ENCODE data around the gene MAP3K20. TPM values are rescaled to one million over a fixed set of nuclear protein-coding genes. Genes with fewer than 3 reads are reported as not detected.

The MAP3K20 gene
- total RNA-seq, 1 experiment from 2014 or later: 150 TPM

DNA sequence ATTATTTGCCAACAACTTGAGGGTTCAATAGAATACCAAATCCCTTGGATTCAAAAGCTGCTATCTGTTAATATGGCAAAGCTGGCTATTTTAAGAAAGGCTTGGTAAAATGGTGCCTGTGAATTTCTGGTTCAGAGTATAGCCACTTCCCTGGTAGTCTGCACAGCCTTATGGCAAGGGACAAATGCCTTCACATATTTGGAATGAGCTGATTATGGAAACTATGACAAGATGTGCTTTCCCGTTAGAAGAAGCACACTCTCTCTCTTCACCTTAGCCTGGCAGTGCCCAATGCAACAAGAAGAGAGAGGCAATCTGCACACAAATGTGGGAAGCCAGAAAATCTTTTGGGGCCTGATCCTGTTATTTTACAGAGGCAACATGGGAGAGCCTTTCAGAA lies 47.5 kb upstream of the MAP3K20 start:
- Mint-ChIP-seq H3K27me3 (ENCODE audit: insufficient read depth, unreplicated experiment) (no peaks in the 10 kb centered on the region), H3K36me3 (ENCODE audit: insufficient read depth, unreplicated experiment) (no peaks in the 10 kb centered on the region), H3K9me3 (ENCODE audit: unreplicated experiment) (no peaks in the 10 kb centered on the region), H3K4me1 (ENCODE audit: insufficient read depth, unreplicated experiment) (peaks cover 12% of the 10 kb centered on the region), H3K27ac (ENCODE audit: low read depth, unreplicated experiment) (no peak overlapping the region), H3K4me3 (ENCODE audit: unreplicated experiment) (no peak overlapping the region)
- intact Hi-C loops (cut with micrococcal nuclease): loop anchor here (5.0 kb wide), 4 partner anchors 109 to 1319 kb away; no protein-coding TSS in a partner anchor
- POLR2A ChIA-PET: interaction anchor here (0.6 to 4.4 kb wide), 18 partner anchors 14 to 369 kb away, joined by 3 to 56 read pairs (median 4); partner anchors contain the start of gene MAP3K20
- no peak for DNase-seq (ENCODE audit: unreplicated experiment)
- no TSS peak for BruUV-seq (replicated peaks)
- TF ChIP-seq CTCF (IDR thresholded peaks at IDR 0.05; ENCODE audit: unreplicated experiment): no peak
- CTCF ChIA-PET: interaction anchor here (0.6 to 7.3 kb wide), 44 partner anchors 8 to 957 kb away, joined by 3 to 237 read pairs (median 4); no protein-coding TSS in a partner anchor

- DNase-seq (ENCODE audit: unreplicated experiment): no peak
- no peaks in the 10 kb centered on the region for H3K27me3 Mint-ChIP-seq (ENCODE audit: insufficient read depth, unreplicated experiment)
- ChIA-PET POLR2A (interaction anchor here (0.6 to 4.4 kb wide), 14 partner anchors 13 to 957 kb away, joined by 3 to 56 read pairs (median 4); partner anchors contain the start of gene MAP3K20), CTCF (interaction anchor here (0.6 to 7.3 kb wide), 27 partner anchors 16 to 420 kb away, joined by 3 to 237 read pairs (median 6); no protein-coding TSS in a partner anchor)
- H3K36me3 Mint-ChIP-seq (ENCODE audit: insufficient read depth, unreplicated experiment): no peaks in the 10 kb centered on the region
- H3K4me3 Mint-ChIP-seq (ENCODE audit: unreplicated experiment): no peak overlapping the region
- no peaks in the 10 kb centered on the region for H3K9me3 Mint-ChIP-seq (ENCODE audit: unreplicated experiment)
- no TSS peak for BruUV-seq (replicated peaks)
- intact Hi-C loops (cut with micrococcal nuclease): loop anchor here (5.0 kb wide), 4 partner anchors 109 to 1319 kb away; no protein-coding TSS in a partner anchor
- TF ChIP-seq CTCF (IDR thresholded peaks at IDR 0.05; ENCODE audit: unreplicated experiment): no peak
- H3K27ac Mint-ChIP-seq (ENCODE audit: low read depth, unreplicated experiment): no peak overlapping the region
- H3K4me1 Mint-ChIP-seq (ENCODE audit: insufficient read depth, unreplicated experiment): peaks cover 12% of the 10 kb centered on the region
Observed at GRCh38 chr2:173028671-173029070, 47.0 kb upstream of the MAP3K20 start.

DNA sequence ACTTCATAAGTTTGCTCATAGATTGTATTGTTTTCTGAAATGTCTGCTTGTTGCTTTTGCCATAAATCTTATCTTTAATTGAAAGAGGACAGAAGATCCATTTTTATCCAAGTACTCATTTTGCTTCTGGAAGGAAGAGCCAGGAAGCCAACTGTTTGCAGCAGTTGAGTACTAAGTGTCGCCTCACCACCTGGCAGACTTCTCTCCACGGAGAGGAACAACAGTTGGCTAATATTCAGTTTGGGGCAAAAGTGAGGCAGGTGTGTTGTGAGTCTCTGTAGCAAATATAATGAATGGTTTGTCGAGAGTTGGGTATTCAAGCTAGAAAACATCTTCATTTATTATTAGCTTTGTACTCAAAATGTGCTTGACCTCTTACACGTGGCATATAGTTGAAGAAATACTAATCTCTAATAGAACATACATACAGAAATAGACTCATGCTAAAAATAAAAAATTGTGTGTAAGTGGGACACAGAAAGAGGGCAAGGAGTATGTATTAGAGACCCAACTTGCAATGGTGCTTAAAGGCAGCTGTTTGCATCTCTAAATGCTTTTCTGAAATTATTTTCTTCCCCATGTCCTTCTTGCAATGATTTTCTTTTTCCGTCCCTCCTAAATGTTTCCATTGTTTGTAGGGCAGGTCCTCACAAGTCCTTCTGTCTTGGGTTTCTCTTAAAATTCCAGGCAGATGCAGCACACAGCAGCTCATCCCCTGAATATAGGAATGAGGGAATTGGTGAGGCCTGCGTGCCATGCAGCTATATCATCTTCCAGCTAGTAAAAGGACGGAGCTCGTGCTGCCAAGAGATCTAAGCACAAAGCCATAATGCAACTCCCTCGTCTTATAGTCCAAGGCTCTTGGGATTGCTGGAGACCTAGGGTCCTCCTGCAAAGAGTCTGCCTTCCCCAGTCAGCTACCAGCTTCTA lies 44.8 kb upstream of the MAP3K20 start:
- CTCF ChIA-PET: interaction anchor here (0.5 to 2.3 kb wide), 13 partner anchors 9 to 419 kb away, joined by 3 to 10 read pairs (median 3); no protein-coding TSS in a partner anchor

More for the DNA sequence above, 44.8 kb upstream of the MAP3K20 start:
- Mint-ChIP-seq H3K27me3 (ENCODE audit: insufficient read depth, unreplicated experiment) (no peaks in the 10 kb centered on the region), H3K4me3 (ENCODE audit: unreplicated experiment) (no peak overlapping the region), H3K9me3 (ENCODE audit: unreplicated experiment) (no peaks in the 10 kb centered on the region), H3K36me3 (ENCODE audit: insufficient read depth, unreplicated experiment) (no peaks in the 10 kb centered on the region), H3K27ac (ENCODE audit: low read depth, unreplicated experiment) (no peak overlapping the region), H3K4me1 (ENCODE audit: insufficient read depth, unreplicated experiment) (peaks cover 17% of the 10 kb centered on the region)
- DNase-seq (ENCODE audit: unreplicated experiment): no peak
- BruUV-seq (replicated peaks): no TSS peak
- POLR2A ChIA-PET: interaction anchor here (0.9 to 4.3 kb wide), 5 partner anchors 42 to 180 kb away, joined by 3 to 56 read pairs (median 5); no protein-coding TSS in a partner anchor
- intact Hi-C loops (cut with micrococcal nuclease): no loop called here
- no peak for TF ChIP-seq CTCF (IDR thresholded peaks at IDR 0.05; ENCODE audit: unreplicated experiment)

Measured in MCF 10A (cell line).